NCI-H2227 (cell line): ENCODE results near the gene ALG13.
"Not testable (repeated sequence)": the region's sequence is repeated elsewhere in the genome, so short reads cannot be mapped to it uniquely, and the experiment has no call there.

Source experiments
- DNase-seq: peaks from one replicate; lab custom pipeline; 2025; ENCODE audit not compliant: unreplicated experiment; lab: John Stamatoyannopoulos, UW

Gene ALG13

DNA sequence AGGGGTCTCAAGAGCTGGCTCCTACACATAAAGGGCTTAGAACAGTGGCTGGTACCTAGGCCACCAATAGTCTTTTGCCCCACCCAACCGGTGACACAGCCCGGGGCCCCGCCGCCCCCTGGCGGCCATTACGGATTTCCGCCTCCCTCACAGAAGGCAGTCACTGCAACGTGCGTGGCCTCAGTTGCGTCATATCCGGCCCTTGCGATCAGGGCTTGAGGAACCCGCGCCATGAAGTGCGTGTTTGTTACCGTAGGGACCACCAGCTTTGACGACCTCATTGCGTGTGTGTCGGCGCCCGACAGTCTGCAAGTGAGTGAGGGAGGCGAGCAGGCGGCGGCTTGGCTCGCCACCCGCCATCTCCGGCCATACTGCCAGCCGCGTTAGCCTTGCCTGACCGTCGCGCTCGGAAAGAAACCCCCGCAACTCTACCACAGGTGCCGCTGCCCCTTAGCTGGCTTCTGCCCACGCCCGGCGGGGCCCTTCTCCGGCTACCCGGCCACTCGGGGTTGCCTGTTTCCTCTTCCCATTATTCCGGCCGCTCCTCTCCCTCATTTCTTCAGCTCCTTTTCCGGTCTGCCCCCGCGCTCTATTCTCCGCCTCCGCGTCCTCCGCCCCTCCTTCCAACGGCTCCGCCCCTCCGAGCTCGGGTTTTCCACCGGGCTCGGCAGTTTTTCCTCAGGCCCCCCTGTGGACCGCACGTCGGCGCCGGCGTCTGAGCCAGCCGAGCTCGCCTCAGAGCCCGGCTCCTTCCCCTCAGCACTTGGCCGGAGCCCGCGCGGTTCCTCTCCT lies at the start of gene ALG13:
Gene ALG13 (plus strand): TSS at position 183 of the 792 bp plus-strand sequence. CDS start 49 bp downstream, at position 232.
- peak; percentile 98 for DNase-seq

DNA sequence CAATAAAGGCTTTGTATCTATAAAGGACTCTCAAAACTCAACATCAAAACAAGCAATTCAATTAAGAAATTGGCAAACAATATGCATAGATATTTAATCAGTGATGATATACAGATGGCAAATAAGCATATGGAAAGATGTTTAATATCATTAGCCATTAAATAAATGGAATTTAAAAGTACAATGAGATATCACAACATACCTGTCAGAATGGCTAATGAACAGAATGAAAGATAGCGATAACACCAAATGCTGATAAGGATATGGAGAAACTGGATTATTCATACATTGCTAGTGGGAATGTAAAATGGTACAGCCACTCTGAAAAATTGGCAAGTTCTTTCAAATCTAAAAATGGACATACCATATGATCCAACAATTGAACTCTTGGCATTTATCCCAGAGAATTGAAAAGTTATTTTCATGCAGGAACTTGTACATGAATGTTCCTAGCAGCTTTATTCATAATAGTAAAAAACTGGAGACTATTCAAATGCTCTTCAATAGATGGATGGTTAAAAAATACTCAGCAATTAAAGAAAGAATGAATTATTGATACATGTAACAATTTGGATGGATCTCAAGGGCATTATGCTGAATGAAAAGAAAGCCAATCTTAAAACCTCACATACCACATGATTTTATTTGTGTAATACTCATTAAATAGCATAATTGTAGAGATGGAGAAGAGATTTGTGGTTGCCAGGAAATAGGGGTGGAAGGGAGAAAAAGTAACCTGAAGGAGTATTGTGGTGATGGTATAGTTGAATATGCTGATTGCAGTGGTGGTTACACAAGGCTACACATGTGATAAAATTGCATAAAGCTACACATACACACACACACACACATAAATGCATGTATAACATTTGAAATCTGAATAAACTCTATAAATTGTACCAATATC lies 45.9 kb upstream of the ALG13 start:
- DNase-seq: no peak

DNA sequence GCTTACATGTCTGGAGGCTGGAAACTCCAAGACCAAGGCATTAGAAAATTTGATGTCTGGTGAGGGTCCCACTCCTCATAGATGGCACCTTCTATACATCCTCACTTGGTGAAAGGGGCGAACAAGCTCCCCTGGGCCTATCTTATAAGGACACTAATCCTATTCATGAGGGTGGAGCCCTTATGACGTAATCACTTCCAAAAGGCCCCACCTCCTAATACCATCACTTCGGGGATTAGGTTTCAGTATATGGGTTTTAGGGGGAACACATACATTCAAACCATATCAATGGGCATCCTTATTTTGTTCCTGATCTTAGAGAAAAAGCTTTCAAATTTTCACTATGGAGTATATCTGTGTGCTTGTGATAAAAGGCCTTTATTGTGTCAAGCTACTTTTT lies 39.0 kb upstream of the ALG13 start:
- no peak for DNase-seq

- DNase-seq: not testable (repeated sequence)
These were observed 35.8 kb upstream of the ALG13 start for GRCh38 chrX:111645165-111645564.

DNA sequence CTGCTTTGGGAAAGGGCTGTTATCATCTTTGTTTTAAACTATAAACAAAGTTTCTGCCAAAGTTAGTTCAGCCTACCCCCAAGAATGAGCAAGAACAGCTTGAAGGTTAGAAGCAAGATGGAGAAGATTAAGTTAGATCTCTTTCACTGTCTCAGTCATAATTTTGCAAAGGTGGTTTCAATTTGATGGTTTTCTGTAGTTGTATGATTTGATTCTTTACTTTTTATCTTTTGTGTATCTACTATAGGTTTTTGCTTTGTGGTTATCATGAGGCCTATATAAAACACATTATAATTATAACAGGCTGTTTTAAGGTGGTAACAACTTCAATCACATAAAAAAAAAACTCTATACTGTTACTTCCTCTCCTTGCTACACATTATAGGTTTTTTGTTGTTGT lies 35.4 kb upstream of the ALG13 start:
- no peak for DNase-seq

- DNase-seq: no peak
These were observed 34.5 kb upstream of the ALG13 start for GRCh38 chrX:111646515-111646914.

- no peak for DNase-seq
These were observed 32.2 kb upstream of the ALG13 start for GRCh38 chrX:111648802-111649201.

DNA sequence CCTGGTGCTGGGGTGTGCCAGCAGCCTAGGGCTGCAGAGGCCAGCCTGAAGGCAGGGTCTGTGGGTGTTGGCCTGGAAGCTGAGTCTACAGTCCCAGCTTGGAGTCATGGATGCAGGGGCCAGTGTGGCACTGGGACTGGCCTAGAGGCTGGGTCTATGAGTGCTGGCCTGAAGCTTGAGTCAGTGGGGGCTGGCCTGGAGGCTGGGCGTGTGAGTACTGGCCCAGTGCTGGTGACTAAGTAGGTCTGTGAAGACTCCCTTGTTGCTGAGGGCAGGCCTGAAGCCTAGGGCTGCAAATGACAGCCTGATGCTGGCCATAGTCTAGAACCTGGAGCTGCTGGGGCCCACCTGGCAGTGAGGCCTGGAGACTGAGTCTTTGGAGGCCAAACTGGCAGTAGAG lies 31.3 kb upstream of the ALG13 start:
- DNase-seq: no peak

- DNase-seq: no peak
These were observed 30.1 kb upstream of the ALG13 start for GRCh38 chrX:111650845-111651244.

- DNase-seq: no peak
These were observed 28.3 kb upstream of the ALG13 start for GRCh38 chrX:111652719-111653118.

- DNase-seq: no peak
These were observed 19.7 kb upstream of the ALG13 start for GRCh38 chrX:111661241-111661640.

DNA sequence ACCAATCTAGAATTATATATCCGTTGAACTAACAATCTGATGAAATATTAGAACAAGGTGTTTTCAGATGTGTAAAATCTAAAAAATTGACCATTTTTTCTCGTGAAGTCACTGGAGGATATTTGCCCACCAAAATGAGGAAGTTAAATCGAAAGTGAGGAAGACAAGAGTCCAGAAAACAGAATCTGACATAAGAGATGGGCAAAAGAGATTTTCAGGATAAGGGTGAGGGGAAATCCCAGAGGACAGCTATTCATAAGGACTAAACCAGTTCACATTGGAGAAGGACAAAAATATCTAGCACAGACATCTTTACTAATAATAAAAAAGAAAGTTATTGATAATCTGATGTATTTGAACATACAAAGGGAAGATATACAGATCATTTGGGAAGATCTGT lies 18.7 kb upstream of the ALG13 start:
- no peak for DNase-seq

- no peak for DNase-seq
These were observed 9.3 kb upstream of the ALG13 start for GRCh38 chrX:111671668-111672067.

DNA sequence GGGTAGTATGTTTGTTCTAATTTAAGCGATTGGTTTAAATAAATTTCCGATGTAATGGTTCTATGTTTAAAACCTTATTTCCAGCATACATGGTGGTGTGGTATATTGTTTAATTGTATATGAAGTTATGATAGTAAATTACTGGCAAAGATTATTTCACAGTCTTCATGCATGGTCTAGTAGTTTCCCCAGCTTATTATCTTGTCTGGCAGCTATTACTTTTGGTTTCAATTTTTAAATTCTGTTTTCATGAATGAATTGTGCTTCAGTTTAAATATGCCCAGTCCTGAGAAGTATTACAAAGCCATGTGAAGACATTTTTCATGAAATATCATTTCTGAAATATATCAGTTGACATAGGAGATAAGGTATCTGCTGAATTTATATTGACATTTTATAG lies 6.3 kb downstream of the ALG13 start:
- DNase-seq: no peak

DNA sequence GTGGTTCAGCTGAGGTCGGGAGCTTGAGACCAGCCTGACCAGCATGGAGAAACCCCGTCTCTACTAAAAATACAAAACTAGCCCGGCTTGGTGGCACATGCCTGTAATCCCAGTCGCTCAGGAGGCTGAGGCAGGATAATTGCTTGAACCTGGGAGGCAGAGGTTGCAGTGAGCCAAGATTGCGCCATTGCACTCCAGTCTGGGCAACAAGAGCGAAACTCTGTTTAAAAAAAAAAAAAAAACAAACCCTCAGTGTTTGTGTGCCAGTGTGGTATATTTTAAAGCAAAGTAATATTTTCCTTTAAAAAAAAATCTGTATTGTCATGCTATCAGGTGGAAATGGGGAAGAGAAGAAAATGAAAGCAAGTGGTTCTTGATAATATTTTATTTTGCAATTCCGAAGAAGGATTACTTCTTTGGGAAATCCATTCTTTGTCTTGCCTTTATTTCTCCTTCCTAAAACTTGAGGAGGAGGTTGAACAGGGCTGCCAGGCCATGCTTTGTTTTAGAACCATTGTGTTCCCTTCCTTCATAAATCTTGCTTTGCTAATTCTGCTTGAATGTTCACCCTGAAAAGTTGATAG lies 14.4 kb downstream of the ALG13 start:
- DNase-seq: no peak

DNA sequence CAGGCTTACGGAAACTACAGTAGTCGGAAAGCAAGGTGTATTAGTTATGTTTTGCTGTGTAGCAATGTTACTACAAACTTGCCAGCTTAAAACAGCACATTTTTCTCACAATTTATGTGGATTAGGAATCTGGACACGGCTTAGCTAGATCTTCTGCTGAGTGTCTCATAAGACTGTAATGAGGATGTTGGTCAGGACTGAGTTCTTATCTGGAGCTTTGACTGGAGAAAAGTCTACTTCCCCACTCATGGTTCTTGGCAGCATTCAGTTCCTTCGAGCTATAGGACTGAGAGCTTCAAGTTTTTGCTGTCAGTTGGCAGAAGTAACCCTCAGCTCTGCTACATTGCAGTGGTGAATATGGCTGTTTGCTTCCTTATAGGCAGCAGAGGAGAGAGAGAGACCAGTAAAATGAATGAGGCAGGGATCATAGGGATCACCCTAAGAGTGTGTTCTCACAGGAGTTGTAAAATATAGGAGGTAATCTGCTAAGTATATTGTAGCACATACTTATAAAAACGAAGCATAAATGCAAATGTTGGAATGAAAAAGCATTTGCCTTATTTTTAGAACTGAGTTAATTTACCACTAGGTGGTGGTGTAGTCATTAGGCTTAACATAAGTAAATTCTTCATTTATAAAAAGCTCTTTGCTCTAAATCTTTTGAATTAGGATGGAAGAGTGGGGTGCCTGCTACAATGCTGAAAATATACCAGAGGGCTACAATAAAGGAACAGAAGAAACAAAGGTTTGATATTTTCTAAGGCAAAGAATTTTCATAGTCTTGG lies 38.6 kb downstream of the ALG13 start:
- DNase-seq: no peak

GRCh38 chrX:111728096-111728495 lies 47.1 kb downstream of the ALG13 start:
- DNase-seq: no peak

- no peak for DNase-seq
These were observed 50.4 kb downstream of the ALG13 start for GRCh38 chrX:111731351-111731750.

- no peak for DNase-seq
These were observed 55.6 kb downstream of the ALG13 start for GRCh38 chrX:111736571-111736970.

DNA sequence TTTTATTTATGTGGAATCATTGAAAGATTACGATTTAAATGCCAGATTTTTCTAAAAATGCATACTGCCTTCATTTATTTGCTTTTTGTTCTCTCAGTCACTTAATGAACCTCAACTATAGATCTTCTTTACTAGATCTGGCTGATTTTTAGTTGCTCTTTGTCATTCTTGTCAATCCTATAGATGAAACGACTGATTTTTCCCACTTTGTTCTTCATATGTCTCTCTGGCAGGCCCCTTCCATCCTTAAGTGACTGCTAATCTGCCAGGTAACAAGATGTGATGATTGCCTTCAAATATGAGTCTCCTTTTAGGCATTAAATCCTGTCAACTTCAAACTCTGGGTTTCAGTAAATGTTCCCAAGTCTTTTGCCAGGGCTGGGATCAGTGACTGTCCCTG lies 61.0 kb downstream of the ALG13 start:
- DNase-seq: no peak

DNA sequence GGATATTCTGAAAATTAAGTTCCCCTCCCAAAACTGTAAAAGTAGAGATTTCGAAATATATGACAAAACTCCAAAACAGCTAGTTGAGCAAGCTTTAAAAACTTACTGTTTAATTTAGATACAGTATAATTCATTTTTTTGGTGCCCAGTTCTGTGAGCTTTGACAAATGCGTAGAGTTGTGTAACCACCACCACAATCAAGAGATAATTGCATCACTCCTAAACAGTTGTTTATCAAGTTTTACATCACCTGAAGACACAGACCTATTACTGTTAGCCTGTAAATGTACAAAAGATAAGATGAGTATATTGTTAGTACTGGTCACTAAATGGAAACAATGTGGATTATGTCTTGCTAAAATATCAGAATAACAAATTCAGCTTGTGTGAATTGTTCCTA lies 62.3 kb downstream of the ALG13 start:
- no peak for DNase-seq
